GM12873 (cell line): ENCODE results near the gene TMEM207.

ENCODE experiments used
- TF ChIP-seq, protein P1 (sequence below): IDR thresholded peaks from 2 replicates; pipeline ENCODE4 v1.5.1; 2012; ENCODE audit warnings: low read depth, mild to moderate bottlenecking, moderate library complexity, low read length, control low read depth; ENCODE audit not compliant: insufficient read depth; ENCODE audit errors: missing control alignments

TMEM207 gene

GRCh38 chr3:190481779-190482178 lies 32.1 kb upstream of the TMEM207 start:
- TF ChIP-seq, protein P1, sequence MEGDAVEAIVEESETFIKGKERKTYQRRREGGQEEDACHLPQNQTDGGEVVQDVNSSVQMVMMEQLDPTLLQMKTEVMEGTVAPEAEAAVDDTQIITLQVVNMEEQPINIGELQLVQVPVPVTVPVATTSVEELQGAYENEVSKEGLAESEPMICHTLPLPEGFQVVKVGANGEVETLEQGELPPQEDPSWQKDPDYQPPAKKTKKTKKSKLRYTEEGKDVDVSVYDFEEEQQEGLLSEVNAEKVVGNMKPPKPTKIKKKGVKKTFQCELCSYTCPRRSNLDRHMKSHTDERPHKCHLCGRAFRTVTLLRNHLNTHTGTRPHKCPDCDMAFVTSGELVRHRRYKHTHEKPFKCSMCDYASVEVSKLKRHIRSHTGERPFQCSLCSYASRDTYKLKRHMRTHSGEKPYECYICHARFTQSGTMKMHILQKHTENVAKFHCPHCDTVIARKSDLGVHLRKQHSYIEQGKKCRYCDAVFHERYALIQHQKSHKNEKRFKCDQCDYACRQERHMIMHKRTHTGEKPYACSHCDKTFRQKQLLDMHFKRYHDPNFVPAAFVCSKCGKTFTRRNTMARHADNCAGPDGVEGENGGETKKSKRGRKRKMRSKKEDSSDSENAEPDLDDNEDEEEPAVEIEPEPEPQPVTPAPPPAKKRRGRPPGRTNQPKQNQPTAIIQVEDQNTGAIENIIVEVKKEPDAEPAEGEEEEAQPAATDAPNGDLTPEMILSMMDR = no peak

DNA sequence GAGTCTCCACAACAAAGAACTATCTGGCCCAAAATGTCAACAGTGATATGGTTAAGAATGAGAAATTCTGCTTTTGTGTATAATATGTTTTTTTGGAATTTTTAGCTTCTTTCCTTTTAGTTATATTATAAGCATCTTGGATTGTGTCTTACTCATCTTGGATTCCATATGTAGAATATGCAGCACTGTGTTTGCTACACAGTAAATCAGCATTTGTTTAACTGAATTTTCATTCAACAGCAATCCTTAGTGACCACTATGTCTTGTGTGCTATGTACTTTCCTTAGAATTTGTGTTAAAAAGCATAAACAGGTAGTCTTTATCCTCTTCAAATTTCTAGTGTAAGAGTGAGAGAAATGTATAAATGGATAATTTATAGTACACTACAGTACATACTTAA lies 18.2 kb upstream of the TMEM207 start:
- TF ChIP-seq, protein P1 = no peak

- TF ChIP-seq, protein P1 = no peak
Measured at GRCh38 chr3:190458040-190458439, 8.3 kb upstream of the TMEM207 start.

GRCh38 chr3:190456770-190457169 lies 7.1 kb upstream of the TMEM207 start:
- TF ChIP-seq, protein P1 = no peak

DNA sequence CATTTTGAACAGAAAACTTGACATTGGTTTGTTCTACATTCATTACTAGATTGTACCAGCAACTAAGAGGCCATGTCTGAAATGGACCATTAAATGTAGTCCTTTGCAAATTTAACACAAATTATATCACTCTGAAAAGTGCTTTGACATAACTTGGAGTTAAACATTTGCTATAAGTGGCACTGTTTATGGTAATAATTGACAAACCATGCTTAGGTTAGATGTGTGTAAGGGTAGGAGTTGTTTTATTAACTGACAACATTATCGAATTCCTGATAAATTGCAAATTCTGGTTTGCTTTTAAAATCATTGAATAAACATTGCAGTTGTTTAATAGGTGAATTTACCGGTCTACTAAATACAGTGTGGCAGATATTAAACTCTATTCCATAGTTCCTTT lies 6.1 kb upstream of the TMEM207 start:
- TF ChIP-seq, protein P1 = no peak

- TF ChIP-seq, protein P1 = no peak
Measured at GRCh38 chr3:190448256-190448655, 1.4 kb downstream of the TMEM207 start.

GRCh38 chr3:190446573-190447279 lies 3.0 kb downstream of the TMEM207 start:
- TF ChIP-seq, protein P1 = no peak
